A673 (cell line): ENCODE data around the gene PLEKHM1. TPM values are rescaled to one million over a fixed set of nuclear protein-coding genes. Genes with fewer than 3 reads are reported as not detected.

Experiments
- BruUV-seq: library from RNA; stranded (reverse); fragments of 400-500 nt; replicated peaks from 2 replicates; lab custom pipeline; 2021; lab: Mats Ljungman, UMichigan
- CTCF ChIA-PET: fragments of 300-600 bp; sonication (Branson Sonifier 250); formaldehyde crosslinking; loops from one replicate; lab custom pipeline; 2022; ENCODE audit warnings: antibody characterized with exemption; lab: Charles Lee
- POLR2A ChIA-PET: fragments of 300-600 bp; sonication (Branson Sonifier 250); formaldehyde crosslinking; loops from one replicate; lab custom pipeline; 2022; ENCODE audit warnings: antibody characterized with exemption; ENCODE audit not compliant: low non-redundant PET; lab: Charles Lee
- DNase-seq: peaks from one replicate; pipeline ENCODE4 v3.0.0-alpha.2; 2015; ENCODE audit warnings: low spot score
- H3K27ac ChIP-seq: fragments of 200-600 bp; sonication (generic); 2 replicates; pipeline ENCODE4 v1.5.1; 2016; ENCODE audit warnings: mixed run types, low read depth, mild to moderate bottlenecking, mixed read lengths, antibody characterized with exemption, low read length; ENCODE audit not compliant: poor library complexity, severe bottlenecking
- H3K27me3 ChIP-seq: fragments of 200-600 bp; sonication (generic); replicated peaks from 2 replicates; pipeline ENCODE4 v1.6.1; 2017; ENCODE audit warnings: mixed run types, low read depth, mild to moderate bottlenecking, mixed read lengths, antibody characterized with exemption, low read length; ENCODE audit not compliant: insufficient read depth, poor library complexity
- H3K36me3 ChIP-seq: fragments of 200-600 bp; sonication (generic); 2 replicates; pipeline ENCODE4 v1.6.1; 2016; ENCODE audit warnings: mixed run types, mild to moderate bottlenecking, mixed read lengths, antibody characterized with exemption, low read length; ENCODE audit not compliant: insufficient read depth, poor library complexity, severe bottlenecking
- H3K4me1 ChIP-seq: fragments of 200-600 bp; sonication (generic); 2 replicates; pipeline ENCODE4 v1.6.1; 2017; ENCODE audit warnings: mixed run types, mild to moderate bottlenecking, mixed read lengths, antibody characterized with exemption, low read length; ENCODE audit not compliant: insufficient read depth, poor library complexity, severe bottlenecking
- H3K4me3 ChIP-seq: fragments of 200-600 bp; sonication (generic); 2 replicates; pipeline ENCODE4 v1.5.1; 2016; ENCODE audit warnings: low read depth, mixed run types, mild to moderate bottlenecking, mixed read lengths, low read length; ENCODE audit not compliant: poor library complexity, severe bottlenecking
- H3K9me3 ChIP-seq: fragments of 200-600 bp; sonication (generic); 2 replicates; pipeline ENCODE4 v1.6.1; 2016; ENCODE audit warnings: mixed run types, low read depth, mild to moderate bottlenecking, mixed read lengths, antibody characterized with exemption, low read length; ENCODE audit not compliant: poor library complexity, severe bottlenecking
- EZH2 ChIP-seq: fragments of 200-600 bp; sonication (generic); IDR thresholded peaks from 2 replicates; pipeline ENCODE4 v1.6.1; 2017; ENCODE audit warnings: borderline replicate concordance, low read depth, mild to moderate bottlenecking, mixed read lengths, antibody characterized with exemption, low read length; ENCODE audit not compliant: poor library complexity, severe bottlenecking
- intact Hi-C: fragments of 100-400 bp; cut with micrococcal nuclease; formaldehyde crosslinking; loops from one replicate; pipeline ENCODE4 v1.10.0; 2022; ENCODE audit not compliant: unreplicated experiment
- total RNA-seq: library from RNA; stranded (reverse); gene quantifications from 2 replicates; pipeline ENCODE4 v1.2.3, GENCODE V29; 2021
- TF ChIP-seq, protein P1 (sequence below): fragments of 300-800, 200-600 bp; sonication (generic); conservative IDR thresholded peaks from 2 replicates; pipeline ENCODE4 v1.5.1; 2017; ENCODE audit warnings: low read depth, mild to moderate bottlenecking, antibody characterized with exemption, low read length, moderate library complexity, mixed read lengths

Gene PLEKHM1
- total RNA-seq, 1 experiment from 2014 or later = 11.9 TPM

DNA sequence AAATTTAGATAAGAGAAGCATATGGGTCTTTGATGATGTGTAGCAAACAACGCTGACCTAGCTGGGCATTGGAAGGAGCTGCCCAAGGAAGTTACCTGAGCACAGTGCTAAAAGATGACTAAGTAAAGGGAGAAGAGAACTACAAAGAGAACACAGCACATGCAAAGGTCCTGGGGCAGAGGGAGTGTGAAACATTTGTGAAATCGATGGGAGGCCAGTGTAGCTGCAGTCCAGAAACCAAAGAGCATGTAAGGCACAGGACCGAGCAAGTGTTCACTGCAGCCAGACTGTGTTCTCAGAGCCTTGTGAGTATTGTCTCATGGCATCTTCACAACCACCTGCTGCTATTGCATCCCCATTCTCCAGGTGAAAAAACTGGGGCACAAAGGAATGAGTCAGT, 102.8 kb downstream of the PLEKHM1 start:
- H3K4me1 ChIP-seq = no peaks in the 10 kb centered on the region
- H3K4me3 ChIP-seq = no peak overlapping the region
- H3K27me3 ChIP-seq = no peaks in the 10 kb centered on the region
- ChIA-PET POLR2A (no interaction called here), CTCF (interaction anchor here (1.0 kb wide), 1 partner anchor 169 kb away, joined by 3 read pairs; no protein-coding TSS in a partner anchor)
- H3K36me3 ChIP-seq = no peaks in the 10 kb centered on the region
- H3K9me3 ChIP-seq = no peaks in the 10 kb centered on the region
- no peak overlapping the region for H3K27ac ChIP-seq
- intact Hi-C loops = loop anchor here (5.0 to 10.0 kb wide), 2 partner anchors 110 to 253 kb away; partner anchors contain the start of genes ACBD4 and PLCD3
- DNase-seq = no peak
- TF ChIP-seq, protein P1, sequence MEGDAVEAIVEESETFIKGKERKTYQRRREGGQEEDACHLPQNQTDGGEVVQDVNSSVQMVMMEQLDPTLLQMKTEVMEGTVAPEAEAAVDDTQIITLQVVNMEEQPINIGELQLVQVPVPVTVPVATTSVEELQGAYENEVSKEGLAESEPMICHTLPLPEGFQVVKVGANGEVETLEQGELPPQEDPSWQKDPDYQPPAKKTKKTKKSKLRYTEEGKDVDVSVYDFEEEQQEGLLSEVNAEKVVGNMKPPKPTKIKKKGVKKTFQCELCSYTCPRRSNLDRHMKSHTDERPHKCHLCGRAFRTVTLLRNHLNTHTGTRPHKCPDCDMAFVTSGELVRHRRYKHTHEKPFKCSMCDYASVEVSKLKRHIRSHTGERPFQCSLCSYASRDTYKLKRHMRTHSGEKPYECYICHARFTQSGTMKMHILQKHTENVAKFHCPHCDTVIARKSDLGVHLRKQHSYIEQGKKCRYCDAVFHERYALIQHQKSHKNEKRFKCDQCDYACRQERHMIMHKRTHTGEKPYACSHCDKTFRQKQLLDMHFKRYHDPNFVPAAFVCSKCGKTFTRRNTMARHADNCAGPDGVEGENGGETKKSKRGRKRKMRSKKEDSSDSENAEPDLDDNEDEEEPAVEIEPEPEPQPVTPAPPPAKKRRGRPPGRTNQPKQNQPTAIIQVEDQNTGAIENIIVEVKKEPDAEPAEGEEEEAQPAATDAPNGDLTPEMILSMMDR = no peak
- TF ChIP-seq EZH2 = no peak
- BruUV-seq = no TSS peak

DNA sequence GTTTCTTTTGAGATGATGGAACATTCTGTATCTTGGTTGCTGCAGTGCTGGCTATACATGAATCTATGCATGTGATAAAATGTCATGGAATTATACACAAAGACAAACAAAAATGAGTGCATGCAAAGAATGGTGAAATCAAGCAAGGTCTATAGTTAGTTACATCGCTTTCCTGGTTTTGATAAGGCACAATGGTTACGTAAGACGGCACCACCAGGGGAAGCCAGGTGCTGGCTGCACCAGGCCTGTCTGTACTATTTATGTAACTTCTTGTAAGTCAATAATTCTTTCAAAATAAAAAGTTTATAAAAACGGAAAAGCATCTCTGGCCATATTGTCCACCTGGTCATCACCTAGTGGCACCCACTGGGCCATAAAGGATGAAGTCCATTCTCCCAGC, 104.3 kb downstream of the PLEKHM1 start:
- TF ChIP-seq EZH2 = no peak
- TF ChIP-seq, protein P1 = no peak
- BruUV-seq = no TSS peak
- POLR2A ChIA-PET = no interaction called here
- no peak for DNase-seq
- H3K4me3 ChIP-seq = no peak overlapping the region
- H3K27ac ChIP-seq = no peak overlapping the region
- intact Hi-C loops = loop anchor here (5.0 to 10.0 kb wide), 2 partner anchors 109 to 251 kb away; partner anchors contain the start of genes ACBD4 and PLCD3
- H3K36me3 ChIP-seq = no peaks in the 10 kb centered on the region
- CTCF ChIA-PET = interaction anchor here (1.7 kb wide), 1 partner anchor 109 kb away, joined by 14 read pairs; no protein-coding TSS in a partner anchor
- no peaks in the 10 kb centered on the region for H3K4me1 ChIP-seq
- no peaks in the 10 kb centered on the region for H3K27me3 ChIP-seq
- no peaks in the 10 kb centered on the region for H3K9me3 ChIP-seq

Other genes with a start within 250 kb of the PLEKHM1 start
- gene SPATA32, start 228.6 kb downstream of the PLEKHM1 start, total RNA-seq = 0.22 TPM in 1 of 2 replicates, not detected in the other
- gene MAP3K14, start 173.7 kb downstream of the PLEKHM1 start, total RNA-seq = 3.0 and 5.5 TPM in 2 replicates
- 0.17 TPM in 2 replicates for gene ARHGAP27, start 57.9 kb downstream of the PLEKHM1 start, total RNA-seq